SW480 (cell line): ENCODE data around the gene PYGM.

ENCODE experiments used
- DNase-seq: peaks from one replicate; pipeline ENCODE4 v3.0.0-alpha.2; 2016; ENCODE audit warnings: low spot score

The PYGM gene

DNA sequence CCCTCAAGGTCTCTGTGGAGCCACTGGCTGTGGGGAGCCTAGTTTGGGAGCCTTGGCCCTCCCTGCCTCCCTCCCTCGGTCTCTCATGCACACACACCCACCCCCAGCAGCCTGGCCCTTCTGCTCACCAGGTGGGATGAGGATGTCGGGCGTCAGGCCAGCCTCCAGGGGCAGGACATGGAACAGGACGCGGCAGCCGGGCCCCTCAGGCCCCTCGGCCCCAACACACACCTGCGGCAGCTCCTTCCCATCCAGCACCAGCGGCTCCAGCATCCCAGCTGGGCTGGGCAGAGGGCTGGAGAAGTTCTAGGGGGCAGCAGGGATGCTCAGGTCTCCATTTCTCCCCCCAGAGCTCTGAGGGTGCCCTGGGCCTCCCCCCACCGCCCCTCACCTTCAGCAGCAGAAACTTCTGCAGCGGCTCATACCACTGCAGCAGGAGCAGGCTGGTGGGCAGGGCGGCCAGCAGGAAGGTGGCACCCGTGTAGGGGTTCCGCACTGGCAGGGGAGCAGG lies 32.1 kb upstream of the PYGM start:
- no peak for DNase-seq

DNA sequence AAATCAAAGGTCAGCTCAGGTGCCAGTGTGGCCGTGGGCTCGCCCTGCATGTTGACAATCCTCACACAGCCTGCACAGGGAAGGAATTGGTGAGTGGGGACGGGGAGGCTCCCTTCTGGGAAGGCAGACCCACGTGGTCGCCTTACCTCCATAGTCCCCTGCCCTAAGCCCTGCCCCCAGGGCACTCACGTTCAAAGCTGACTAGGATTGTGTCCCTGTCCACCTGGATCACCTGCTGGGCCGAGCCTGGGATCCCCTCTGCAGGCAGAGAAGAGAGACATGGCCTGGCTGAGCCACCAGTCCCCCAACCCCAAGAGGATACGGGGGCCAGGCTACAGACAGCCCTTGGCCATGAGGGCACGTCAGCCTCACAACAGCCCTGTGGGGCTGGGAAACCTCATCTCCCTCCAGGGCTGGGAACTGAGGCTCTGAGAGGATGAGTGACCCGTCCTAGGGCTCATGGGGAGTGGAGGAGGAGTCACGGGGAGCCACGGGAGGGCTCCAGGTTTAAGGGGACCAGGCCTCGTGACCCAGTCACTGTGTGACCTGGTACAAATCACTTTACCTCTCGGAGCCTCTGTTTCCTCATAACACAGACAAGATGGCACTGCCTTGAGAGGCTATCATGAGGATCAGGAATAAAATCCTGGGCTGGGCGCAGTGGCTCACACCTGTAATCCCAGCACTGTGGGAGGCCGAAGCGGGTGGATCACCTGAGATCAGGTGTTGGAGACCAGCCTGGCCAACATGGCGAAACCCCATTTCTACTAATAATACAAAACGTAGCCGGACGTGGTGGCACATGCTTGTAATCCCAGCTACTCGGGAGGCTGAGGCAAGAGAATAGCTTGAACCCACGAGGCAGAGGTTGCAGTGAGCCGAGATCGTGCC lies 30.7 kb upstream of the PYGM start:
- no peak for DNase-seq

DNA sequence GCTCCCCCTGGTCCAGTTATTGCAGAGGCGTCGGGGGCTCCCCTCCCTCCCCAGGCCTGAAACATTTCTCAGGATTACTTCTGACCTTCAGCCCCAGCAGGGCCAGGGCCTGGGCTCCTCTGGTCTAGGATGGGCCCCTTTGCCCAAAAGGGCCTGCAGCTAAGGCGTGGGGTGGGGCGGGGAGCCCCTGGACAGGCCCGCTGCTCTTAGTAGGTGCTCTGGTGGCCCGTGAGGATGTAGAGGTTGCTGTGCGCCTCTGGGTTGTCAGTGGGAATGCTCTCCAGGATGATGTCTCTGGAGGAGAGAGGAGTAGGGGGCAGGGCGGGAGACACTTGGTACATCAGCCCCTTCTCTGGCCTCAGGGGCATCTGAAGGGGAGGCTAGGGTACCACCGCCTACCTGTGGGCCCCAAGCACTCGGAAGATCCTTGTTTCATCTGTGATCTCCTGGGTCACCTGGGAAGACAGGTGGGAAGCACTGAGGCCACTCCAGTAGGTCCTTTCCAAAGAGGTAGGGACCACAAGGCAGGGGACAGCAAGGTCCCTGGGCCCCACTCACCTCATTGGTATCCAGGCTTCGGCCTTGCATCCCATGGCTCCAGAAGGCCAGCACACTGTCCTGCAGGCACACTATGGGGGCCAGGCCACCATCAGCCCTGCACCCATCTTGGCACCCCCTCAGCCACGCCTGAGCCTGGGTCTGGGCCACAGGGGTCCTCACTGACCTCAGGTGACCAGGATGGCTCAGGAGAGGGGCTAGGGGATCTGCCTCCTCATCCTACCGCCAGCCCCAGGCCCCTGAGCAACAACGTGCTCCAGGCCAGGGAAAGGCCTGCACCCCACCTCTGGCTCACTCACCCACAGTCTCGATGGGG lies 29.8 kb upstream of the PYGM start:
- no peak for DNase-seq

DNA sequence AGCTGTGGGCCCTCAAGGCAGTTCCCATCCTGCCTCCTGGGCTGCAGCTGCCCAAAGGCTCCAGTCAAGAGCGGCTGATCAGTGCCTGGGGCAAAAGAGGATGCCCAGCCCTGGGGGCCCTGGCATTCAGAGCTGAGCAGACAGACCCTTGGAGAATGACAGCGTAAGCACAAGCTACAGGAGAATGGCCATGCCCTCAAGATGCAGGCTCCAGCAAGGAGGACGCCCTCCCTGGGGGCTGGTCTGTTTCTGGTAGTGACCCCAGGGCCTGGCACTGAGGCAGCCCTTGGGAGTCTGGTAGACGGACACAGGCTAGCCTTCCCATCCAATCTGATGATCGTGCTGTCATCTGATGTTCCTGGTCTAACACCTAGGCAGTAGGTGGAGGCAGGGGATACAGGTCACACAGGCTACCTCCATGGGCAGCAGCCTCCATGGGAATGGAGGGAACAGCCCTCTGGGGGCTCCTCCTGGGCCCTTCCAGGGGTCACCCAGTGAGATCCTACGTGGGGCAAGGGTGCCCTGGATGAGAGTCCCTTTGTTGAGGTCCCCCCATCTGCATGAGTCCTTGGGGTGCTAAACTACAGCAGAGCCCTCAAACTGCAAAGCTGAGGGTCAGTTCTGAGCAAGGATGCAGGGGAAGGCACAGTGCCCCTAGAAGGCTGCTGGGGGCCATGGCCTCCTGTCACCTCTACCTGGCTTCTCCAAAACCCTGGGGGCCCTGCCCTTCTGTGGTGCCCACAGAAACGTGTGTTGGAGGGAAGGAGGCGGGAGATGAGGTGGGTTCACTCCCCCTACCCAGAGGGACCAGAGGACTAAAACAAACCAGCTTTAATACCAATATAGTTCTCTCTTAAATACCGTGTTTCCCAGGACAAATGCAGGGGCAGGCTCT lies 28.8 kb upstream of the PYGM start:
- no peak for DNase-seq

DNA sequence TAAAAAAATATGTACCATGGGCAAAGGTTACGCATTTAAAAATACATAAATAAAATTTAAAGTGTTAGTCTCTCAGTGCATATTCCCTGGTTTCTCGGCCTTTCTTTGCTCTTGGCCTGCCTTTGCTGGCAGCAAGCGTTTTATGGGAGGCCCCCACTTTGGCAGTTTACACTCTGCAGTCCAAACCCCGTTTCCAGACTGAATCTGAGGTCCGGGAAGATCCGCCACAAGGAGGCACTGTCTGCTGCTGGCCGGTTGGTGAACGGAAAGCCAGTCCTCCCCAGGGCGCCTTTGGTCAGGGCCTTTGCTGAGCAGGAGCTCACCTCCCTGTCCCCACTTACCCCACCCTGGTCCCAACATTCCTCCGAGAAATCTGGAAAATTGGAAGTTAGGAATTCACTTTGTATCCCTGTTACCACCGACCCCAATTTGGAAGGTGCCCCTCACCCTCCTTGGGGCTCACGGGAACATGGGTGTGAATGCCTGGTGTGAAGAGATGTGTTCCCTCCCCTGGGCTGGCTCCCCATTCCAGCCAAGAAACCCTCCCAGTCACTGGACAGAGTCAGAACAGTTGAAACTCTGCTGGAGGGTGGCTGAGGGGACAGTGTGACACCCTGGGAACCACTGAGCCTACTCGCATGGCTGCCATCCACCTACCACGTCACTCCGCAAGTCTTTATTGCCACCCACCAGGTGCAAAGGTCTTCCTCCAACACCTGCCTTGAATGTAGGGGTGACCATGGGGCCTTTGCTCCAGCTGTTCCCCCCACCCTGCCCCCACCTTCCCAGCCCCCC lies 27.9 kb upstream of the PYGM start:
- DNase-seq, result peak; percentile 52

DNA sequence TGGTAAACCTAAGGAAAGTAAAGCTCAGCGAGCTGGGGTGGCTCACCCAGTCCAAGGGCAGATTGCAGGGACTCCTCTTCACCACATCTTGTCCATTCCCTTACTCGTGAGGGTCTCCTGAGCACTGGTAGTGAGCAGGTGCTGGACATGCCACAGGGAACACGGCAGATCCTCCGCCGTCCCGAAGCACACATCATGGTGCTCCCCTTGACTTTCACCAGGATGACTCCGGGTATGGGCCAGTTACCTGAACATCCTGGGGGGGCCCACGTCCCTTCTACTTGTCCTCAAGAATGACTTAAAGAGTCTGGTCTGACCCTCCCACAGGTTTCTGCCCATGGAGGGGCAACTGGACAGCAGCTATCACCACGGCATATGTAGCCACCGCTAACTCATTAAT lies 26.5 kb upstream of the PYGM start:
- DNase-seq, result no peak

DNA sequence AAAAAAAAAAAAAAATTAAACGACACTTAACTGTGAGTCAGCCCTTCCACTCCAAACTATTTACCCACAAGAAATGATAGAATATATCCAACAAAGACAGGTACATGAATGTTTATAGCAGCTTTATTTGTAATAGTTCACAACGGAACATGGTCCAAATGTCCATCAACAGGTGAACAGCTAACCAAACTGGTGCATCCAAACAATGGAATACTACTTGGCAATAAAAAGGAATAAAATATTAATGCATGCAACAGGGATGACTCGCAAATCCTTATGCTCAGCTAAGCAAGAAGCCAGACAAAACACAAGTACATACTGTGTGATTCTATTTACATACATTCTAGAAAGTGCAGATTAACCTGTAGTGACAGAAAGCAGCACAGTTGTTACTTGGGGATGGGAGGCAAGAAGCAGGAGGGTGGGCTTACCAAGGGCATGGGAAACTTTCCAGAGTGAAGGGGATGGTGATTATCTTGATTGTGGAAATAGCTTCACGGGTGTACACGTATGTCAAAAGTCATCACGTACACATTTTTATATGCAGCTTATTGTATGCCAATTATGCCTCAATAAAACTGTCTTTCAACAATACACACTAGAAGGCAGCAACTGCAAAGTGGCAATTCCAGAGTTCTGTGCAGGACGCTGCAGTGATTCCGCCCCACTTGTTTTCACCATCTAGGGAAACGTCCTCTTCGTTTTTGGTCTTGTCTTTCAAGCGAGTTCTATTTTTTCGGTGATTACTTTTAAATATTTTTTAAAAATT lies 25.2 kb upstream of the PYGM start:
- no peak for DNase-seq

DNA sequence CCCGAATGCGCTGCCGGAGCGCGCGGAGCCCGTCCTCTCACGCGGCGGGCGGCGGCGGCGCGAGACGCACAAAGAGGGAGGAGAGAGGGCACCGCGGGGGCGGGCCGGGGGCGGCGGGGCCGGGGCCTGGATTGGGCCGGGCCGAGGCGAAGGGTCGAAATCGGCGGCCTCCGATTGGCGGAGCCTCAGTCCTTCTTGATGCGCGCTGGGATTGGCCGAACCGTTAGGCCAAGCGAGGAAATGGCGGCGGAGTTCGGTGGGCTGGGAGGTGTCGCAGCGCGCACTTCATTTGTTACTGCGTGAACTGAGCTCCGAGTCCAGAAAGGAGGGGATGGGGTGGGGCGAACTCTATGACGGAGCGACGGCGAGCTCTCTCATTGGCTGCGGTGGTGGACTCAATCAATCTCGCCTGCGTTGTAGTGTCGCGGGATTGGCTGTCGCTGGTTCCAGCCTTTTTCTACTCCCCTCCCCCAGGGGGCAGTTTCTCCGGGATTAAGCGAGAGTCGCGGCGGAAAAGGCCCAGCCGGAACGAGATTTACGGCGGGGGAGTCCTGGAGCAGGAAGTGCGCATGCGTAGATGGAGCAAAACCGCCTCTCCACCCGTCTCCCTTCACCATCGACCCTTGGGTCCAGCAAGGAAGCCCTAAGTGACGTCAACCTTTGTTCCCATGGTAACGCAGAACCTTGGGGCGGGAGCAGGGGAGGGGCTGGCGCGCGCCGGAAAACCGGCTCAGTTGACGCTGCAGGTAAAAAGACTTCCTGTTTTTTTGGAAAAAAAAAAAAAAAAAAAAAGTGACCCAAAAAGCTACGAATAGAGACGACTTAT lies 18.9 kb upstream of the PYGM start, which contains the start of gene SF1:
TSS of gene SF1 (minus strand) at position 70 of the 826 bp plus-strand sequence. CDS start 150 bp downstream, outside the sequence.
- DNase-seq, result peak; percentile 99

DNA sequence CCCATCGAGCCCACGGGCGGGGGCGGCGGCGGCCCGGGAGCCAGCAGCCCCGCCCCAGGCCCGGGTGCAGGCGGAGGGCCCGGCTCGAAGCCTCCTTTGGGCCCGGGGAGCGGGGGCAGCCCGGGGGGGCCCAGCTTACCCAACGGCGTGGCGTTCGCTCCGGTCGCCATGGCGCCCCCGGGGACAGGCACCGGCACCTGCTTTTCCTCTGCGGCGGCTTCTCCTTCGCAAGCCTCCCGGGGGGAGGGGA lies 18.4 kb upstream of the PYGM start:
- DNase-seq, result no peak

DNA sequence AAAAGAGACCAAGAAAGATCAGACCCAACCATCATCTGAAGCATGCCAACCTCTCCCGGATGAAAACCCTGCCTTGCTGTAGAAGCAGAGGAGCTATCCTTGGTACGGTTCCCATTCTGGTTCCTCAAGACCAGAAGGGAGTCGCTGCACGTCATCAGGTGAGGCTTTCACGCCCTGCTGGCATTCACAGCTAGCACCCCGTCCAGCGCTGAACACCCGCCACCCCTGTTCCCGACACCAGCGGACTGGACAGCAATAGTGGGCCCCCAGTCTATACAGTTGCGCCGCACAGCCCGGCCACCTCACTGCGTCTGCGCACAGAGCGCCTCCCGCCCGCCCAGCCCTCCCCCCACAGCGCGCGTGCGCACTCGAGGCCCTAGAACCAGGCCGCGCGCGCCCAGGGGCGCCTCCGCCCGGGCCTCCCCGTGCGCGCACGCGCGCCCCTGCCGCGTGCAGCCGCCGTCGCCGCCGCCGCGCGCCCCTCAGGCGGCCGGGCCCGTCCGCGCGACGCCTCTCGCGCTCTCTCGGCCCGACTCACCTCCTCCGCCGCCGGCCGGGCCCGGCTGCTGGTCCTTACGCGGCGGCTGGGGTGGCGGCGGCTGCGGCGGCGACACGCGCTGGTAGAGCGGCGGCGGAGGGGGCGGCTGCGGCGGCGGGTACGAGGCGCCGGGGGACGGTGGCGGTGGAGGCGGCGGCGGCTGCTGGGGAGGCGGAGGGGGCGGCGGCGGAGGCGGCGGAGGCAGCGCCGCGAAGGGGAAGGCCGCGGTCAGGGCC lies 17.9 kb upstream of the PYGM start:
- peak; percentile 65 for DNase-seq

DNA sequence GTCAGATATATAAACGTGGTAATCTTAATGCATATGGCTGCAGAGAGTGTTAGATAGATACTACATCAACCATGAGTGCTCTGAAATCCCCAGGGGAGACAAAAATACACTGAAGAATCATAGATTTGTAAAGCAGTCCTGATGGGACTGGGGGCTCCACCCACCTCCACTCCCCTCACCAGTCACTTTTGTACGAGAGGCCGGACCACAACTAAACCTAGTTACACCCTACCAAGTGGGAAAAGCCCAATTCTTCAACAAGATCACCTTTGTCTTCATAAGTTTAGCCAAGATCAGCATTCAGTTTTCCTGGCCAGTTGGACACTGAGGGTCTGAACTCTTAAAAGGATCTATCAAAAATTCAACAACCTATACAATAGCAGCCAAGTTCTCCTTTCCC lies 17.1 kb upstream of the PYGM start:
- DNase-seq, result no peak

DNA sequence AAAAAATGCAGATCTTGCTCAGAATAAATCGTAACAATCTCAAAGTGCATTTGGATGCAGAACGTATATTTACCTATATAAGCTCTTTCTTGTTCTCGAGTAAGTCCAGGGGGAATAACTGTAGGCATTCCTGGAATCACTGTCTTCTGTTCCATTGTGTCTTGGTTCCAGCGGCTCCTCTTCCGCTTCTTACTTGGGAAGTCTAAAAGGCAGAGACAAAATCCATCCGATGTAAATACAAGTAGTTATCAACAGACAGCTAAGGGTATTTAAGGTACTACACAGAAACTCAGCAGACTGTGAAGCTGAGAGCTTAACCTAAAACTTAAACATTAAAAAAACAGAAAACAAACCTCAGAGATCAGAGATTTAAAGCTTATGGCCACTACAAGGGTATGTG lies 16.7 kb upstream of the PYGM start:
- no peak for DNase-seq

DNA sequence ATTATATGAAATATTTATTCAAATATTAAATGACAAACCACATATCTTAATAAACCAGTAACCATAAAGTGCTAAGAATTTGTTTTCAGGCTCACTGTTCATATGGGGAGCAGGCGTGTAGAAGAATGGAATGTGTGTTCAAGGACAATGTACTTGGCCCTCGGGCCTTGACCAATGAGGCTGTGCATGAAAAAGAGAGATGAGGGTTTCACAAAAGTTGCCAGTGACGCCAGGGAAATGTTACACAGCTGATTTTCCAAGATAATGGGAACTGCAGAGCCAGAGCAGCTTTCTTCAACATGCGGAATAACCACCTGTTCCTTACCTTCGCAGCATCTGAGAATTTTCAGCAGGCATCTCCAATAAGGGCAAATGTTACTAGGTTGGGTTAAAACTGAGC lies 14.4 kb upstream of the PYGM start:
- no peak for DNase-seq

DNA sequence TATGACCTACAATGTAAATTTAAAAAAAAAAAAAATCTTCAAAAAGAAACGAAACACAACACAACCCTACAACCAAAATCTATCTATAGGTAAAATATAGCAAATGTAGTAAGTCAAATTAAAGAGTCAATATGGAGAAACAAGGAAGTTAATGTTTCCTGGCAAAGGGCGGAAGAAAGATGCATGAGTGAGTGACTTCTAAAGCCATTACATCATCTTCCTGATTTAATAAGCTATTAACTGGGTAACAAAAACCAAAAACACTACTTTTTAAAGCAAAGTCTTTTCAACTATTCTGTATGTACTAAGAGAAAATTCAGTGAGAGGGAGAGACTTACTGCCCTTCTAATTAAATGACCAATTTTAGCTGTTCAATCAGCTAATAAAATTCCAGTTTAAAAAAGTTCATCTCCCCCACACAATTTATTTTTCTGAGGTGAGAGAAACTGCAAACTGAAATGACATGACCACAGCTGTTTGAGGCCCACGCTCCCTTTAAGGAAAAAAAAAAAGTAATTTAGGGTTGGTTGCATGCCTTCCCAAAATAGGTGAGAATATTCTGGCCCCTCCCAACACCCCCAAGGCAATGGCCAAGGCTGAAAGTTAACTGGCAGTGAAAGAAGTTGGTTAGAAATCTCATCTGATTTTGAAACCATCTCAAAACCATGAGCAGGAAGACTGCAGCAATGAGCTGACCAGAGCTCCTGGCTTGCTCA lies 12.7 kb upstream of the PYGM start:
- no peak for DNase-seq

DNA sequence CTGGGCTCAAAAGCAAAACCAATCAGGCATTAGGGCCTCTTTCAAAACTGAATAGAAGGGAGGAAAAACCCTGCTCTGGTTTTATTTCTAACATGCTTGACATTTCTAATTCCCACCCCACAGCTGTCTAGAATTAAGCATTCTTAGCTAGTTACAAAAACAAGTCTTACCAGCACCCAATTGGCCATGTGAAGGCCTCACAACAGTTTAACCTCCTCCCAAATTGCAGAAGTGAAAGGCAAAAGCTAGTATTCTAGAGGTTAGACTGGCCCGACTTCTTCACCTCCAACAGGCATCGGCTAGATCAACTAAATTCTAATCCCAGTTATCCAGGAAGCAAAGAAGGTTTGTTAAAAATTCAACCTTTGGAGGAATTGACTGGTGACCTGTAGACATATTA lies 12.1 kb upstream of the PYGM start:
- no peak for DNase-seq

DNA sequence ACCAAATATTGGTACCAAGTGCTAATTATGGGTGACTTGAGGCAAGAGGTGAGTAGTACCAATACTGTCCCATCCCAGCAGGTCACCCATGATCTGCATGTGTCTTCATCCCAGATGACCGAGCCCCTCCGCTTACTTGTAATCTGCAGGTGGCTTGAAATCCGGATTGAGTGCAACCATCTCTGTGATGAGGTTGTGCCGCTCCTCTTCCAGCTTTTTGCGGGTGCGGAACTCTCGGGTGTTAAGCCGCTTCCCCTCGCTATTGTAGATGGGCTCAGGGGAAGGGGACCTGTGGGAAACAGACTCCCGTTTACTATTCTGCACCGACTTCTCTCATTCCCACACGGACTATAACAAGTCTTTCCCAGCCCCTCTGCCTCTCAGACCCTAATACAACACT lies 10.3 kb upstream of the PYGM start:
- no peak for DNase-seq

DNA sequence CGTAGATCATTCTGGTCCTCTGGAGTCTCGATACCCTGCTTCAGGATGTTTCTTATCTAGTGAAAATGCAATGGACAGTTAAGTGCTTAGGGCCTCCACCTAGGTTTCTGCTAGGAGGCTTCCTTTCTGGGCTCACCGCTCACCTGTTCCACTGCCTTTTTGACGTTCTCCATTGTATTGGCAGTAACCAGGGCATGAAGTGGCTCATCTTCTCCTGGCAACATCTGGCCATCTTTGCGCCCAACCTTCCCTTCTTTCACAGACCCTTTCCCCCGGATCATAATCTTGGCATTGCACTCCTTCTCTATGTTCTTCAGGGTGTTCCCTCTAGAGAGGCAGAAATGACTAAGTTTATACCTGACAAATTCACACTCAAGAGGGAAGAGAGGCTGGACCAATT lies 9.5 kb upstream of the PYGM start:
- DNase-seq, result no peak

DNA sequence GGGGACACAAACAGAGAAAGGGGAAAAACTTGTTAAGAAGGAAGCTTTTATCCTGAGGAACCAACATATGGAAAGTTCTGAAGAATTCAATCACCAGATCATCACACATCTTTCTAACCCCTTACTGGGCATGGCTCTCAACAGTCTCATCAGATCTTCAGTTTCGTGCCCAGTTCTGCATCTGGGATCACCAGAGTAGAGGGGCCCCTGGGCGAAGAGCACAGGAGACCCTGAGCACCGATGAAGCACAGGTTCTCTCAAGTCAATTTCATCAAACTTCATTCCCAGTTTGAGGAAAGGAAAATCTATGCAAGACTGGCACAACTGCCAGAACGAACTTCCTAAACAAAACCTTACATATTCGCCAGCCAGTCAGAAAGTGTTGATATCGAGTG lies 8.5 kb upstream of the PYGM start:
- no peak for DNase-seq
